Activated CD8-positive, alpha-beta memory T cell treated with anti-CD3 and anti-CD28 coated beads for 4 hours (primary cell): ENCODE results near the gene CHTF8.
"Not testable (repeated sequence)": the region's sequence is repeated elsewhere in the genome, so short reads cannot be mapped to it uniquely, and the experiment has no call there.

Source experiments
- DNase-seq, 2 donors: peaks; one replicate each; pipeline ENCODE4 v3.0.0-alpha.2; 2020; ENCODE audit warnings: low read depth in 2 of 2

Gene CHTF8

GRCh38 chr16:69132424-69133252, at the start of gene CHTF8, which contains the start of gene UTP4:
CHTF8 (minus strand) TSS chr16:69132588; CDS start chr16:69121458, 11,130 bp downstream.
UTP4 (plus strand) TSS chr16:69132649; CDS start chr16:69133460, 811 bp downstream.
- DNase-seq = peak; percentile 68 to 74

- no peak for DNase-seq
These were observed 47.6 kb upstream of the CHTF8 start for GRCh38 chr16:69180011-69180338.

GRCh38 chr16:69179328-69180010, 47.1 kb upstream of the CHTF8 start:
- no peak for DNase-seq

- no peak for DNase-seq
These were observed 43.8 kb upstream of the CHTF8 start for GRCh38 chr16:69176033-69176800.

GRCh38 chr16:69171325-69172084, 39.1 kb upstream of the CHTF8 start:
- DNase-seq = no peak

- no peak for DNase-seq
These were observed 37.4 kb upstream of the CHTF8 start for GRCh38 chr16:69169607-69170352.

GRCh38 chr16:69169051-69169450, 36.7 kb upstream of the CHTF8 start:
- no peak for DNase-seq

GRCh38 chr16:69166946-69167930, 34.9 kb upstream of the CHTF8 start:
- no peak for DNase-seq

- DNase-seq = peak; percentile 48 to 74
These were observed 33.9 kb upstream of the CHTF8 start for GRCh38 chr16:69166221-69166833.

- DNase-seq = no peak
These were observed 33.2 kb upstream of the CHTF8 start for GRCh38 chr16:69165584-69165983.

GRCh38 chr16:69160192-69160591, 27.8 kb upstream of the CHTF8 start:
- DNase-seq = no peak

- DNase-seq = no peak
These were observed 24.8 kb upstream of the CHTF8 start for GRCh38 chr16:69157196-69157595.

- DNase-seq = peak in 1 of 2 donors; percentile 24
These were observed 17.9 kb upstream of the CHTF8 start for GRCh38 chr16:69150146-69150865.

GRCh38 chr16:69149621-69150020, 17.2 kb upstream of the CHTF8 start:
- DNase-seq = not testable (repeated sequence)

GRCh38 chr16:69145658-69146057, 13.3 kb upstream of the CHTF8 start:
- DNase-seq = no peak

GRCh38 chr16:69143116-69143515, 10.7 kb upstream of the CHTF8 start:
- no peak for DNase-seq

GRCh38 chr16:69141936-69142335, 9.5 kb upstream of the CHTF8 start:
- DNase-seq = no peak

GRCh38 chr16:69141014-69141413, 8.6 kb upstream of the CHTF8 start:
- DNase-seq = no peak
